PFSK-1 (cell line): ENCODE measurements around the gene TSPAN18.

Experiments
- FOXP2 ChIP-seq: optimal IDR thresholded peaks from 2 replicates; pipeline ENCODE3; 2011; ENCODE audit warnings: borderline replicate concordance, control low read depth, inconsistent platforms; ENCODE audit not compliant: insufficient read depth; ENCODE audit errors: extremely low read length, extremely low read depth
- POLR2AphosphoS5 ChIP-seq: IDR thresholded peaks from 2 replicates; pipeline ENCODE4 v1.6.1; 2012; ENCODE audit warnings: low read depth, mild to moderate bottlenecking, control low read depth, low read length, moderate library complexity
- REST ChIP-seq, 2 experiments: IDR thresholded peaks; 2 replicates each; pipeline versions ENCODE4 v1.6.1 to v1.8.0; 2011 to 2012; ENCODE audit warnings: low read depth in 2 of 2, low read length in 2 of 2, control low read depth in 1 of 2, inconsistent platforms in 1 of 2, mild to moderate bottlenecking in 1 of 2, moderate library complexity in 1 of 2; ENCODE audit not compliant: insufficient read depth in 1 of 2
- SIN3A ChIP-seq: IDR thresholded peaks from 2 replicates; pipeline ENCODE4 v1.6.1; 2012; ENCODE audit warnings: mild to moderate bottlenecking, low read length, moderate library complexity, borderline replicate concordance; ENCODE audit not compliant: insufficient read depth
- TAF1 ChIP-seq: IDR thresholded peaks from 2 replicates; pipeline ENCODE4 v1.6.1; 2012; ENCODE audit warnings: low read length, control low read depth, borderline replicate concordance; ENCODE audit not compliant: insufficient read depth

Gene TSPAN18

GRCh38 chr11:44687388-44687787 is 39.4 kb upstream of the TSPAN18 start:
- TF ChIP-seq FOXP2 (no peak), TAF1 (no peak)

GRCh38 chr11:44689265-44689664 is 37.5 kb upstream of the TSPAN18 start:
- no peak for TF ChIP-seq REST (IDR thresholded peaks at IDR 0.05; ENCODE audit: insufficient read depth in 1 of 2, low read depth in 2 of 2, low read length in 2 of 2)
- no peak for TF ChIP-seq FOXP2

GRCh38 chr11:44690651-44691050 is 36.1 kb upstream of the TSPAN18 start:
- no peak for TF ChIP-seq FOXP2
- no peak for TF ChIP-seq TAF1

GRCh38 chr11:44692460-44692859 is 34.3 kb upstream of the TSPAN18 start:
- TF ChIP-seq POLR2AphosphoS5 (no peak), SIN3A (no peak), REST (IDR thresholded peaks at IDR 0.05; ENCODE audit: insufficient read depth in 1 of 2, low read depth in 2 of 2, low read length in 2 of 2) (no peak), FOXP2 (no peak), TAF1 (no peak)

GRCh38 chr11:44693654-44694119 is 33.1 kb upstream of the TSPAN18 start:
- TF ChIP-seq FOXP2: no peak
- TF ChIP-seq SIN3A: no peak
- no peak for TF ChIP-seq REST (IDR thresholded peaks at IDR 0.05; ENCODE audit: insufficient read depth in 1 of 2, low read depth in 2 of 2, low read length in 2 of 2)
- TF ChIP-seq POLR2AphosphoS5: no peak
- TF ChIP-seq TAF1: no peak

- no peak for TF ChIP-seq FOXP2
- TF ChIP-seq POLR2AphosphoS5: no peak
- TF ChIP-seq SIN3A: no peak
- no peak for TF ChIP-seq REST (IDR thresholded peaks at IDR 0.05; ENCODE audit: insufficient read depth in 1 of 2, low read depth in 2 of 2, low read length in 2 of 2)
- TF ChIP-seq TAF1: no peak
Observed at GRCh38 chr11:44694443-44694842, 32.3 kb upstream of the TSPAN18 start.
